Stomach (tissue), 4 donors: ENCODE measurements around the gene CDRT15.

Source experiments
- CTCF ChIP-seq, 7 experiments: fragments of 450-650 bp in 4 of 7; fragments of 200-600 bp in 3 of 7; sonication (generic) in 3 of 7; IDR thresholded peaks; one replicate each; pipeline ENCODE4 v1.5.1; 2016 to 2019; ENCODE audit warnings: antibody characterized with exemption in 7 of 7, control low read depth in 2 of 7, mild to moderate bottlenecking in 1 of 7
- POLR2A ChIP-seq, 4 donors: fragments of 450-650 bp; IDR thresholded peaks; one replicate each; pipeline ENCODE4 v1.6.1; 2016; ENCODE audit warnings: antibody characterized with exemption in 4 of 4, control low read depth in 2 of 4, mild to moderate bottlenecking in 1 of 4, moderate library complexity in 1 of 4
- POLR2AphosphoS5 ChIP-seq, 3 donors: sonication (generic); formaldehyde crosslinking; IDR thresholded peaks; one replicate each; pipeline ENCODE4 v1.6.1; 2016; ENCODE audit warnings: antibody characterized with exemption in 3 of 3

GRCh38 chr17:14276535-14277250 lies 40.0 kb upstream of the CDRT15 start:
- TF ChIP-seq CTCF (IDR thresholded peaks at IDR 0.05) (no peak), POLR2AphosphoS5 (IDR thresholded peaks at IDR 0.05) (no peak), POLR2A (IDR thresholded peaks at IDR 0.05) (no peak)
